HG02571 (cell line): Measurements from ENCODE around the gene CELF2.

Source experiments
- ATAC-seq: cut with Tn5 transposase; IDR thresholded peaks from one replicate; pipeline ENCODE4 v1.9.1; 2021; ENCODE audit warnings: mild to moderate bottlenecking, moderate library complexity; ENCODE audit not compliant: unreplicated experiment

CELF2 gene

DNA sequence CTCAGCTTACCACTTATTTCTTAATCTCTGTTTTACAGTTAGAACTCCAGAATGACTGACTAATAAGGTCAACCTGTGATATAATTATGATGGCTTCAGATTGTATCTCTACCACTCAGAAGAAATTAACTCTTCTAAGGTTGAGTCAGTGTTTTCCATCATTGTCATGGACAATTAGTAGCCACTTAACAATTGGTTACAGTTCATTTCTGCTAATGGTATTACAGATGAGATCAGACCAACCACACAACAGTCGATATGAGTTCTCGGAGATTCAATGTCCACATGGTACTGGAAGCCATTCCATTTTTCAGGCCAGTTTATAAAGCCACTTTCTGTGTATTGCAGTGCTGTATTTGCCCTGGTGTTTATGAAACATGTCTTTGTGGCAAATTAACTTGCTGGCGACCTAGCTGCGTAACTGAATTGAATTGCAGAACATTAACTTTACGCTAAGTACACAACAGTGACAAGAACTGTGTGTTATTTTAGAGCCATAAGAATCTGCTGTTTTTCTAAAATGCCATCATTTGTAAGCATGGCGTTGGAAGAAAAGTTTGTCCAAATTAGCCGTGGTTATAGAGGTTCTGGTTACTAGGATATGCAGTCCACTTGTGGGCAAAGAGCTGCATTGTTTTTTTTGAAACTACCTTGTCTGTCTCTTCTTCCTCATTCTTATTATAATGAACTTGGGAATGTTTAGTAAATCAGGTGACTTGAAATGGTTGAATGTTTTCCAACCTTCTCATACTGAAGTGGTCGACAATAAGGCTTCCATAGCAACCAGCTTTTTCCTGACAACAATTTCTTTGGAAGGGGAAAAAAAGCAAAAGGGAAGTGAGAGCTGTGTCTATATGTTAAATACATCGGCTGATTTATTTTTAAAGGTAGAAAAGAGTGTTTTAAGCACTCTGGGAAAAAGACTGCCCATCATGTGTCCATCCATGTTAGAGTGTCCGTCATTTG lies 76.4 kb downstream of the CELF2 start:
- no peak for ATAC-seq

DNA sequence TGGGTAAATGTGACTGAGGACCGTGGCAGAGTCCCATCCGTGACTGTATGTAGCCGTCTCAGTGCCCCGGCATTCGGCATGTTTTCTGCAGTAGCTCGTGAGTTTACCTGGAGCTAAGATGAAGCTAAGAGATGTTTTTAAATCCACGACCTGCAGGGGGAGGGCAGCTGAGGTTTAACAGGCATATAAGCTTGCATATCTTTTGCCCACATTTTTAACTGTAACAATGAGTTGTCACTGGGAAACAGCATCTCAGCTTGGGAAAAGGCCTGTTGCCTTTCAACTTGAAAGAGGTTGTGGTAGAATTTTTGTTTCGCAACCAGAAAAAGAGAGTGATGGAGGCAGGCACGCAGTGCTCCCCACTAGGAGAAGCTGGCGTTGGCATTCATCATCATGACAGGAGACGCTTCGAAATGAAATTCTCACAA lies 77.7 kb downstream of the CELF2 start:
- no peak for ATAC-seq

- ATAC-seq: no peak
These were observed 78.8 kb downstream of the CELF2 start for GRCh38 chr10:11096422-11096821.

DNA sequence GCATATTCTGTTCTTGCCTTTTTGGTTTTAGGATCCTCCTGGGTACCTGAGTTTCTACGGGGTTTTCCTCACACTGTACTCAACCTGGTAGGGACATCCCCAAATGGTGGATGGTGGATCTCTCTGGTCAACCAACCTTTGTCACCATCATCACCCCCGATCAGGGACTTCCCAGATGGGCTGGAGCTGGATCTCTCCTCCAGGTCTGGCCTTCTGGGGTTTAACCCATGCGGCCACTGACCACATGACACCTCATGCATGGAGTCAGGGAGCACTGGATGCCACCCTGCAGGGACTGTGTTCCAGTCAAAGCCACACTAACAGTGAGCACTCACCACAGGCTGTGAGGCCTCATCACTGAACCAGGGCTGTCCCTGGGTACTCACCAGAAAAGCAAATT lies 80.0 kb downstream of the CELF2 start:
- peak; percentile 77 for ATAC-seq

GRCh38 chr10:11098666-11099065 lies 81.0 kb downstream of the CELF2 start:
- ATAC-seq: no peak

- ATAC-seq: no peak
These were observed 87.4 kb downstream of the CELF2 start for GRCh38 chr10:11104772-11105675.

- no peak for ATAC-seq
These were observed 88.0 kb downstream of the CELF2 start for GRCh38 chr10:11105676-11106004.

DNA sequence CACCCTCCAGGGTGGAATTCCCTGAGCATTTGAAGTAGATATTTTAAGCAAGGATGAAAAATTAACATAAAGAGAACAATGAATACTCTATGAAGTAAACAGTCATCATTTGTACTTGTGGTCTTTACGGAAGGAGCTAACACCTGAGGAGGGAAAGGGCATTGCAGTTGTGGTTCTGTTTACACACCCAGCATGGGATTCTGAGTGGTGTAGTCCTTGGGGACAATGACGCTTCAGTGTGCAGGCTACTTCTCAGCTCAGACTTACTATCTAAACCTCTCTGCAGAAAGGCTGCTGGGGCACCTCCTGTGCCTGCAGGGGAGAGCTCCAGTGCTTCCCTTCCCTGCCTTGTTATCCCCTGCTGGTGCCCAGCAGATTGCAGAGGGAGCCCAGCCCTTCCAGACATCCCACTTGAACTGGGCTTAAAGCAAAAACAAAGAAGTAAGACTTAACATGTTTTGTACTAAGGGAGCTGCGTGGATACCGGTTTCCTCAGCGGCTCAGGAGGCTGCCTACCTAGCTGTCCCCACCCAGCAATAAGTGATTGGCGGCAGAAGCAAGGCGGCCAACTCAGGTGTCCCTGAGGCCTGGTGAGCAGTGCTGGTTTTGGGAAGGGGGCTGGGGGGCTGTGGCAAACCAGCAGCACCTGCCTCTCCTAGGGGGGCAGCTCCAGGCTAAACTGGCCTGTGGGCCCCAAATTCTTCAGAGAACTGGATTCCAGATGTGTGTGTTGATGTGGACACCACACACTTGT lies 89.1 kb downstream of the CELF2 start:
- no peak for ATAC-seq

GRCh38 chr10:11107948-11108347 lies 90.3 kb downstream of the CELF2 start:
- ATAC-seq: no peak

DNA sequence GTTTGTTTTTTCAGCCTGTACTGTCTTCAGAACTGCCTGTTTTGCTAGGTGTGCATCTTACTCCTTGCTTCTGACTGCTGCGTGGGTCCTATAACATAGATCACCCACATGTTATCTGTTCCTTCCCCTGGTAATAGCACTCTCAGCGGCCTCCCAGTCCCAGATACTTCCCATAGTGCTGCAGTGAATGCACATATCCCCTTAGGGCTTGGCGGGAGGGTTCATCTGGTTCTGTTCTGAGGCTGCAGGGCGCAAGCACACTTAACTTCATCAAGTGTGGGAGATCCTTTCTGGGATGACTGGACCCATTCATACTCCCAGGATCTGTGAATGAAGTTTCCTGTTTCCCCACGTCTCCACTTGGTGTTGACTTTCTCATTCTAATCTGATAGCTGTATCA lies 90.7 kb downstream of the CELF2 start:
- no peak for ATAC-seq

DNA sequence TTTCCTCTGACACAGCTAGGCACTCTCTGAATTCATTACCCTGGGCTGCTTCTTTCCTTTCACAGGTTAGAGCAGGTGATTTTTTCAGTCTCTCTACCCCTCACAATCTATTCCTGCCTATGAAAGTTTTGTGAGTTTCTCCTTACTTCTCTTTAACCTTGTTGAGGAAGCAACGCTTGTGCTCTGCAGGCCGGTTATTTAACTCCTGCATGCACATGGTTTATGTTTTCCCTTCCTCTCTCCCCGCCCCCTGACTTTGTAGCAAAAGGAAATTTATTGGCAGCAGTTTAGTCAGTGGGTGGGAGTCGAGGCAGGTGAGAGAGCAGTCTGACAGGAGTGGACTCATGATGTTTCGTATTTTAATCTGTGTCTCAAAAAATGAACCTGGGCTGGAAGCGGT lies 91.9 kb downstream of the CELF2 start:
- ATAC-seq: no peak

DNA sequence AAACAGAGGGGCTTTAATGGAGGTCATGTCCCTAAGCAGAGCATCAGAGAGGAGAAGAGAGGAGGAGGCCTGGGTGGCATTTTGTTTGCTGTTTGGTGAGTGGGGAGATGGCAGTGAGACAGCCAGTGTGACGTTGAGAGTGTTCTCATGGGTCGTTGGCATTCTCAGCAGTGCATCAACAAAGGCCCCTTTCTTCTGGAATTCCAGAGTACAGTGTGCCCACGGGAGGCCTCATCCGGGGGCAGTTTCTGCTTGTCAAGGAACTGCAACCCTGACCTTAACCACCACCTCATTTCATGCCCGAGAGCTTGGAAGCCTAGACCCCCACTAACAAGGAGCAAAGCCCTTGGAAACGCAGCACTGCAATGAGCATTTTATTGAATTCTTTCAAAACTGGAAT lies 92.9 kb downstream of the CELF2 start:
- no peak for ATAC-seq

- ATAC-seq: no peak
These were observed 93.8 kb downstream of the CELF2 start for GRCh38 chr10:11111490-11111889.

- ATAC-seq: no peak
These were observed 95.0 kb downstream of the CELF2 start for GRCh38 chr10:11112718-11113117.

DNA sequence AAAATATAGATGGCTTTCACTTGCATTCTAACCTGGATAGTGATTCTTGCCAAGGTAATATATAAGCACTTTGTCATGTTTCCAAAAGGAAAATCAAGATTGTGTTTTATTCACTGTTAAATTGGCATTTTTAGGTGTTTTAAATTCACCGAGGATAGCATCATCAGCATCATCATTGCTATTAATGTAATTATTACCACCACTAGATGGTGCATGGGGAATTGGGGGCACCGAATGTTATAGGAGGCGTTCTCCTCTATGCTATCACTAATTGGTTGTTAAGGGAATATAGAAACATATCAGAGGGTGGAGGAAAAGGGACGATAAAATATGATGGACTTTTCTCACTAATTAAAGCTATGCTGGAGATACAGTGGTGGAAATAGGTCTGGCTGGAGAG lies 95.5 kb downstream of the CELF2 start:
- peak; percentile 59 for ATAC-seq

- no peak for ATAC-seq
These were observed 96.6 kb downstream of the CELF2 start for GRCh38 chr10:11114269-11114668.

- ATAC-seq: no peak
These were observed 97.7 kb downstream of the CELF2 start for GRCh38 chr10:11115337-11115736.

GRCh38 chr10:11116361-11116760 lies 98.7 kb downstream of the CELF2 start:
- no peak for ATAC-seq

DNA sequence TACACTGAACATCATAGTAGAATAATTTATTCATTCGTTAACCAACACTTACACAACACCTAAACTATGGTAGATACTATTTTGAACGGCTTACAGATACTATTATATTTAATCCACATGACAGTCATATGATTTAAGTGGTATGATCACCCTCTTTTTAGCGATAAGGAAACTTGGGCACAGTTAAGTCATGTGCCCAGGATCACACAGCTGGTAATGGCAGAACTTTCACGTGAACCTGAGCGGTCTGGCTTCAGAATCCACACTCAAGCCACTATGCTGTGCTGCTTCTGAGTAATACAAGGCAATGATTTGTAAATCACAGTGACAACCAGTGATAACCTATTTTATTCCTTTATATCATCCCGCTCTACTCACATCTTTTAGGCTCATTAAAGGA lies 99.1 kb downstream of the CELF2 start:
- no peak for ATAC-seq

- ATAC-seq: no peak
These were observed 101.0 kb downstream of the CELF2 start for GRCh38 chr10:11118686-11119085.

- no peak for ATAC-seq
These were observed 102.2 kb downstream of the CELF2 start for GRCh38 chr10:11119843-11120242.
